Stimulated activated CD4-positive, alpha-beta T cell treated with anti-CD3 and anti-CD28 coated beads, TNF-alpha, amount 100 ng/mL, for 24 hours (primary cell): ENCODE data around the gene CADPS.

Experiments
- DNase-seq, 3 experiments: peaks; one replicate each; pipeline ENCODE4 v3.0.0-alpha.2; 2020; ENCODE audit warnings: low read depth in 3 of 3

The CADPS gene

DNA sequence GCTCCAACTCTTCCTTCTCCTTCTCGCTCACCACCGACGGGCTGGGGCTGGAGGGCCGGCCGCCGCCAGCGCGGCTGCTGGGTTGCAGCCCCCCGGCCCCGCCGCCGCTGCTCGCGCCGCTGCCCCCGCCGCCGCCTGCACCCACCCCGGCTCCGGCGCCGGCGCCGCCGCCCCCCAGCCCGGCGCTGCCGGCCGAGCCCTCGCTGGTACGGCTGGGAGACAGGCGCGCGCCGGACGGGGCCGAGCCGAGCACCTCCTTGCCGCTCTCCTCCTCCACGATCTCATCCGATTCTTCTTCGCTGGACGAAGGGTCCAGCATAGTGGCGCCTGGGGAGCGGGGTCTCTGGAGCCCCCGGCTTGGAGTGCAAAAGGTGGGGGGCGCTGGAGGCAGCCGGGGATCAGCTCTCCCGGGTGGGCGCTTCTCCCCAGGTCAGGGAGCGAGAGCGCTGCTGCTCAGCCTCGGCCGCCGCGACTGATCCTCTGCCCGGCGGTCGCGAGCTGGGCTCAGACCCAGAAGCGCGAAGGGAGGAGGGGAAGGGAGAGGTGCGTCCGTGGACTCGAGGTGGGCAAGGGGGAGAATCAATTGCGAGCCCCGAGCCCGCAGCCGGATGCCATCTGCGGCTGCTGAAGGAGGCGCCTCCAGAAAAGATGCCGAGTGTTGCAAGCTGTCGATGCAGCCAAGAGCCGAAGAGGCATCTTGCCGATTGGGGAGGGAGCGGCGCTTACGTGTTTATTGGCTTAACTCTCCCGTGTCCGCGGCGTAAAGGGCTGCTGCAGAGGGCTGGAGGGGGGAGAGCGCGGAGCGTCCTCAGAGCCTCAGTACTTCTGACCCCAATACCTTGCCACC lies at the start of gene CADPS:
TSS of gene CADPS (minus strand) at position 706 of the 847 bp plus-strand sequence. CDS start at position 319, 387 bp downstream.
- no peak for DNase-seq

DNA sequence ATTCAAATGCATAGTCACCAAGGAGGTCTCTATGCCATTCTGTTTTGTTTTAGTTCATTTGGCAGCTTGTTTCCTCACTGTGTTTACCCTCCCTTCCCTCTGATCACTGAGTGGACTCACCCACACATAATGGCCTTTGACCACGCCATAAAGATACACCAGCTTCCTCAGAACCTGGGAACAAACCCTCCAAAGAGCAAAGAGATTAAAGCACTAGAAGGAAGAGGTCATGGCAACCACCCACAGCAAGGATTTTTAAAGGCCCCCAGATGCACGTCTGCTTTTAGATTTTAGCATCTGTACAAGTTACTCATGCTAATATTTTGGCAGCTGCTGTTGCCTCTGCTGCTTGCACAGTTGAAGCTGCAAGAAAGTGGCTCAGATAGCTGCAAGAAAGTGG lies 47.9 kb upstream of the CADPS start:
- no peak for DNase-seq

DNA sequence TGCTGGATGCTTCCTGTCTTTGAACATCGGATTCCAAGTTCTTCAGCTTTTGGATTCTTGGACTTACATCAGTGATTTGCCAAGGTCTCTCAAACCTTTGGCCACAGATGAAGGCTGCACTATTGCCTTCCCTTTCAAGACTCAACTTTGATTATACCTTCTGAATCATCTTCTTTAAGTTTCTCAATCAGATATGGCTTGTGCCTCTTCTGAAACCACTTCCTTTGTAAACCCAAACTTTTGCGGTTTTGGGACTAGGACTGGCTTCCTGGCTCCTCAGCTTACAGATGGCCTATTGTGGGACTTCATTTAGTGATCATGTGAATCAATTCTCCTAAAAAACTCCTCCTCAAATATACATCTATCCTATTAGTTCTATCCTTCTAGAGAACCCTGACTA lies 47.1 kb upstream of the CADPS start:
- DNase-seq = no peak

DNA sequence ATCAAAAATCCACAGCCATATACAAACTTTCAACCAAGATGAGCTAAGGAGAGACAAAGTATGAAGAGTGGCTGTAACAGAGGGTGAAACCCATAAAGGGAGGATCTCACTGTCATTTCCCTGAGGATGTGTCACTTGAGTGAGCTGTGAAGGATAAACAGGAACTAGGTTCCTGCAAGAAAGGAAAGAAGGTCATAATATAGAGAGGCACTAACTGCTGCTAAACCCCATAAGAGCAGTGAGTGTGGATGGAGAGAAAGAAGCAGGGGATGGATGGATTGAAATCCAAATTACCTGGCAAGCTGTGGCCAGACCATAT lies 45.2 kb upstream of the CADPS start:
- DNase-seq = no peak

DNA sequence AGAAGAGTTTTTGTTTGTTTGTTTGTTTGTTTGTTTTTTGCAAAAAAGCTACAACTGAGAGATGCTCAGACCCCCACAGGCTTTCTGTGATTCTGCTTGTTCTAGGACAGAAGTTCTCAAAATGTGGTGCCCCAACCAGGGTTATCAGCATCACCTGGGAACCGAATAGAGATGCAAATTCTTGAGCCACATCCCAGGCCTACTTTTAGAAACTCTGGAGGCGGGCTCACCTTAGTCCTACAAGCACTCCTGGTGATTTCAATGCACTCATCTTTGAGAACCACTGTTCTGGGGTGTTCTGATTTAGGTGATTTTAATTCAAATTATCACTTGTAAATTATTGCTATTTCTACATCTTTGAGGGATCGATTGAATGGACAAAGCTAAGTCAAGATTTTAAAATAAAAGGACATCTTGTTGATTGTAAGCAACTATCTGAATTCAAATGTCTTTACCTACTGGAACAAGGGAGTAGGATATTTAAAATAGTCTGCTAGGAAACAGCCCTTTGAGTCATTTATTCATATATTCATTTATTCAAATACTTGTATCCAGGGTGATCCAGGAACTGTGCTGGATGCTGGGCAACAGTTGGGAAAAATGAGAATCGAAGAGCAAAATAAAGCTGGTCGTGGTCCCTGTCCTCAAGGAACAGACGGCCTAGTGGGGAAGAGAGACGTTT lies 44.7 kb upstream of the CADPS start:
- DNase-seq = no peak

DNA sequence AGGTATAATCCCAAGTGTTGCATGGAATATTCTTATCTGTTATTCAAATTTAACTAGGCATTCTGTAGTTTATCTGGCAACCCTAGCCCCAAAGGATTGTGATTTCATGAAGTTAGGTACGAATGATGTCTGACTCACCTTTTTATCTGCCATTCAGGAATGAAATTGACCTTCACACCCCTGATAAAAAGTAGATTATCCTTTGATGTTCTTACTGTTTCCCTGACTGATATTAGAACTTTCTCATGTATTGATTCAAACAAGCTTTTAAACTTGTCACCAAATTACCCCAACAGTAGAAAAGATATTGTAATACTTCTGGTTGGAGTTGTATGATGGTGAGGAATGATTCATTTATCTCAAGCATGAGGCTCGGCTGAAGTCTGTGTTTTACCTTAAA lies 43.6 kb upstream of the CADPS start:
- DNase-seq = no peak

DNA sequence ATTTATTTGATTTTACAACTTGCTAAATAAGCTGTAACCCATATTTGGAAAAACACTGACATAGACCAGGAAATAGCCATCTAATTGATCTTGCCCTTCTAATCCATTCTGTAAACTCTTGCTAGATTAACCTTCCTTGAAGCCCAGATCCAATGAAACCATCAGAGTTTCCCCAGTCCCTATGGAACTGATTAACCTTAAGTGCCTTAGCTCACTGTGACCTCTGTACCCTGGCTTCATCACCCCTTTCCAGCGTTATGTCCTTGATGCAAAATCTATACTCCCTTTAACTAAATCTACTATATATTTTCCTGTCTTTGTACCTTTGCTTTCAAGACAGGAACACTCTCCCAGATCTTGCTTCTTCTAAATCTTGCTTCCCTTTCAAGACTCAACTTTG lies 42.9 kb upstream of the CADPS start:
- no peak for DNase-seq

DNA sequence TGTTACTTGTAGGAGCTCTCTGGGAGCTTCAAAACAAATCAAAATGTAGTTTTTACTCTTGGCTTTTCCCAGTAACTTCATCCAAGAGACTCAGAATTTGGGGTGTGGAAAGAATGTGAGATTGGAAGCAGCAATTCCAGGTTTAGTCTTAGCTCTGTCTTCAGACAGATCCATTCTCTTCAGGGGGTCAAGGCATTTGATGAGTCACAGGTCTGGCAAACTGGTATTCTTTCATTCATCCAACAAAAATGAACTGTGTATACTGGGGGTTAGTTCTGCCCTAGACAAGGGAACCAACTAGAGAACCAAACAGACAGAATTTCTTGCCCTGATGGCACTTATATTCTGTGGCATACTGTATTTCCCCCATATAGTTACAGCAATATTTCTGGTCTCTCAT lies 36.3 kb upstream of the CADPS start:
- no peak for DNase-seq

DNA sequence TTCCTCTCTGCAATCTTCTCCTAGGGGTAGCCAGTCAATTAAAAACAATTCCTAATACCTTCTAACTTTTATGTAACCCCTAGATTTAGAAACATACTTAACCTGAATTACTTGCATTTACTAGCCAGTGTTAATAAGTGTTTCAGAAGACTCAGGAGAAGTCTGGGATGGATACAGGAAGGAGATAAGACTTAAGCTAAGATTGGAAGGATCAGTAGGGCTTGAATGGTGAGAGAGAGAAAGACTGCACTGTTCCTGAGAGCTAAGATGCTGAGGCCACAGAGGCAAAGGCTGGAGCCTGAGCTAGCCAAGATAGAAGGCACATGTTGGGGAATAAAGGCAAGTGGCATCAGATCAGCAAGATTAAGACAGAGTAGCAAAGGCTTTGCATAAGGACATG lies 30.1 kb upstream of the CADPS start:
- no peak for DNase-seq

DNA sequence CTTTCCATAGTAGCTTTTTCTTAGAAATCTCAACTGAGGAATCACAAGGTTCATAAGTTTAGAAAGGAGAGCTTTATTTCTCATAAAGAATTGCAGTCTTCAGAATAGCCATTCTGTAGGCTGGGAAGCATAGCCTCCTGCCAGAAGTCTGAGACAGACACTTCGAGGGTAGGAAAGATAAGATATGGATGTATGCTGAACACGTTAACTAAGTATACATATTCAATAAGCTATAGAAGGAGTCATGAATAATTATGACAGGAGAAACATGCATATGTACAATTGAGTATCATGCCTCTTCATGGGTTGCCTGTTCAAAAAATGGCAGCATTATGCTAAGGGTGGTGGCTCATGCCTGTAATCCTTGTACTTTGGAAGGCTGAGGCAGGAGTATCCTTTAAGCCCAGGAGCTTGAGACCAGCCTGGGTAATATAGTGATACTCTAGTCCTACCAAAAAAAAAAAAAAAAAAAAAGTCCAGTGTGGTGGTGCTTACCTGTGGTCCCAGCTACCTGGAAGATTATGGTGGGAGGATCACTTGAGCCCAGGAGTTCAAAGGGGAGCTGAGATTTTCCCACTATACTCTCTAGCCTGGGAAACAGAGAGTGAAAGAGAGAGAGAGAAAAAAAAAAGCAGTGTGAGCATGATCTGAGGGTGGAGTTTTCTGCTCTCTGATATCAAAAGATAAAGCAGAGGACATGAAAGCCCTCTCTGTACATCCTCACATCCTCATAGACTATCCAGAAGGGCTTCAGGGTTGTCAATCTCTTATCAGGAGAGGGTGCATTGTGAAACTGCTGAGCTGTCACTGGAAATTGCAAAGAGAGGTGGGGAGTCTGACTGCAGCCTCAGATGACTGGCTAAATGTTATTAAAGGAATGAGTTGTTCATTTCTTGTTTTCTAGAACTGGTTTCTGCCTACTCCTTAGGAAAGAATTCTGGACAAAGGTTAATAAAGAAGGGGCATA lies 23.6 kb upstream of the CADPS start:
- DNase-seq = no peak

DNA sequence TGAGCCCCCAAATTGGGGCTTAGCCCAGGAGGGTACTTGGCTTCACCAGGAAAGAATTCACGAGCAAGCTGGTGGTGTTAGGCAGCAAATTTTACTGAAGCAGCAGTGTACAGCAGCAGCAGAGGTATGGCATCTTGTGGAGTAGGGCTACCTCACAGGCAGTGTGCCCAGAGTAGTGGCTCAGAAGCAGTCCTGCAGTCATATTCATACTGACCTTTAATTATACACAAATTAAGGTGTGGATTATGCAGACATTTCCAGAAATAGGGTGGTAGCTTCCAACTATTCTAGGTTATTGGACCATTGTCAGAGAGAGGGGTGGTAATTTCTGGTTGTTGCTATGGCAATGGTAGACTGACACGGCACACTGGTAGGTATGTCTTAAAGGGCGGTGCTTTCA lies 20.7 kb upstream of the CADPS start:
- DNase-seq = no peak

DNA sequence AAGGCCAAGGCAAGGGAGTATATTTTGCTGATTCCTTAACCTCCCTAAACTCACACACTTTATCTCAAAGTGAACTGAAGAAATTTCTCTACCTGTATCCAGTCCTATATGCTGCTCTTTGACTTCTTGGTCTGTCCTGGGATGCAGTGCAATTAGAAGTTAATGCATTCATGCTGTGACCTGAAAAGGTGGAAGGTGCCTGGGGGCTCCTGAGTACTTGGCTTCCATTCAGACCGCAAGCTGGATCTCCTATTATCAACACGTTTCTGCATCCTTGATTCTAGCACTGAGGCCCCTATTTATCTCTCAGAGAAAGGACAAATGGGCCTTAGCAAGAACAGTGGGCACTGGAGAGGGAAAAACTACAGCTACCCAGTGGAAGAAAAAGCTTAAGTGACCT lies 17.7 kb upstream of the CADPS start:
- no peak for DNase-seq

DNA sequence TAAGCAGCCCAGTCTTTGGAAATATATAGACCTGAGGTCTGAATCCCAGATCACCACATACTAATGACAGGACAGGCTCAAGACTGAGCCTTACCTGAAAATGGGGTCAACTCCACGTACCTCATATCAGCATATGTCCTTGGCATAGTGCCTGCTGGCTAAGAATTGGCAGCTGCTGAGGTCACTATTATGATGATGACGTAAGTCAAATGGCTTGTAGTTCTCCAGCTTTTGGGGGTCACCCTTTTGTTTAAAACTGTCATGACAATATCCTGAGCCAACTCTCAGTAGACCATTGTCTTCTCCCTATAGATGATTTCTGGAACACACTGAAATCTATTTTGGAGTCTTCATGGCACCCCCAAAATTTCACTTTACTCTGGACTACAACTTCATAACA lies 16.8 kb upstream of the CADPS start:
- no peak for DNase-seq

DNA sequence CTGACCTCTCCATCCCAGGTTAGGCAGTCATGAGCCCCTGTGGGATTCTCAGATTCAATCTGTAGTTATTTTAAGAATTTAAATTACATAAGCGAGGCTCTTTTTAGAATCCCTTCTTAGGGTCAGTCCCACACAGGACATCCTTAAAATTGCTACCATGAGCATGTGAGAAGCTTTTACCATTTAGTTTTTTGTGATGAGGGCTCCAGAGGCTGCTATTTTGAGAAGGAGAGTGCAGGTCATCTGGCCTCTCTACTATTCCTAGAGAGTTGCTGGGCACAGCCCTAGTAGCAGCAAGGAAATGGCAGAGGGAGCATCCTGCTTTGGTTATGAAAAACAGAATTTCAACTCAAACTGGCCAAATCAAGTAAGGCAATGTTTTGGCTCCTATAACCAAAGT lies 13.6 kb upstream of the CADPS start:
- no peak for DNase-seq

DNA sequence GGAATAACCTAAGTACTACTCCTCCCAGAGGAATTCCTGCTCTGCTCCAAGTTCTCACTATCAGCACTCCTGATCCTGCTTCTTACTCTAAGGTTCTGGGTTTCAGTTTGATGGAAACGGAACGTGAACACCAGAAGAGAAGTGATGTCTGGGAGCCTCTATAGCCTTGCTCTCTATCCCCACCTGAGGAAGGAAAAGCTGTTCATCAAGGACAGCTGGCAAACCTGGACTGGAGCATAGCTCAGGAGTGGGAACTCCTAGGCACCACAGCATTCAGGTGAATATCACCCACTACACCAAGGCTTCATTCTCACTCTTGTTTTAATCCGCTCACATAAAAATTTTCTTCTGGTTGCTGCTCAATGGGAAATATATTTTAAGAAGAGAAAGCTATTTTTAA lies 13.0 kb upstream of the CADPS start:
- DNase-seq = no peak

DNA sequence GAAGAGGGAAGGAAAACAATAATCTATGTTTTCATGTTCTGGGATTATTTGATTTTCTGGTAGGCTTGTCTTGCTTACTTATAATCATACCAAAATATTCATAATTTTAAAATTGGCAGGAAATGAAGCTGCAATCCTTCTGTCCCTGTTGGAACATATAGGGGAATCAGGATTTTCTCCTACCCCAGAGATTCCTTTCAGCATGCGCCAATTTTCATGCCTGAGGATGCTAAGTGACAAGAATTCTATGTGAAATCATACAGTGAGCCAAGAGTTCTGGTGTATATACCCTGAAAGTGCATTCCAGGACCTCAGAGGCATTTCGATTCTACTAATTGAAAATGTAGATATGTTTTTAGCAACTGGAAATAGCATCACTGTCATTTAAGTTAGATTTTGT lies 9.9 kb upstream of the CADPS start:
- no peak for DNase-seq

DNA sequence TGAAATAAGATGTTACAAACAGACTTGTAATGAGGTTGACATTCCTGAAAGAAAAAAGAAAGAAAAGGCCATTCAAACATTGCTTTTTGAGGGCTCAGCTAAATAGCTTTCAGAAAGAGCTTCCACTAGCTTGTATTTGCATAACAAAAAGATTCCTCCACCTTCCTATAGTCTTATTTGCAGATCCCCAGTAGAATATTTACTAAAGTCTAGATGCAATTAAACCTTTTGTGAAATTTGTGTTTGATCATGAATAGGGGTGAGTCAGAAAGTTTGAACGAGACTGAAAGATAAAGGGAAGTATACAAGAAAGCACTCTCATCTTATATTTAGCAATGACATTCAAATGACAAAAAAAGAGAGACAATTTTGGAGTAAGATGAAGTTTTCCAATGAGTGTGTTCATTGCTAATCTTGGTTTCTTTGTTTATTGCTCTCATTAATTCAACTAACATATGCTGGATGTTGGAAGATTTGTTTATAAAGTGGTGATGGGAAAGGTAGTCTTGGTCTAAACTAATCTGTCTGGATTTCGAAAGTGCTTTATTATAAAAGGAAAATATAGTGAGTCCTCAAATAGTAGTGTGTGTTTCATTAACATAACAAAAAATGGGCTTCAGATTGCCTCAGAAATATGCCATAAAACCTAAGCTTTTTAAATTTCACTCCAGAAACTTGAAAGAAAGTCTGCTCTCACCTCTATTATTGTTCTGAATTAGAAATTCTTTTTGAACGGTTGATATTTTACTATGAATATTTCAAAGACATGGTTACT lies 9.1 kb upstream of the CADPS start:
- DNase-seq = no peak

DNA sequence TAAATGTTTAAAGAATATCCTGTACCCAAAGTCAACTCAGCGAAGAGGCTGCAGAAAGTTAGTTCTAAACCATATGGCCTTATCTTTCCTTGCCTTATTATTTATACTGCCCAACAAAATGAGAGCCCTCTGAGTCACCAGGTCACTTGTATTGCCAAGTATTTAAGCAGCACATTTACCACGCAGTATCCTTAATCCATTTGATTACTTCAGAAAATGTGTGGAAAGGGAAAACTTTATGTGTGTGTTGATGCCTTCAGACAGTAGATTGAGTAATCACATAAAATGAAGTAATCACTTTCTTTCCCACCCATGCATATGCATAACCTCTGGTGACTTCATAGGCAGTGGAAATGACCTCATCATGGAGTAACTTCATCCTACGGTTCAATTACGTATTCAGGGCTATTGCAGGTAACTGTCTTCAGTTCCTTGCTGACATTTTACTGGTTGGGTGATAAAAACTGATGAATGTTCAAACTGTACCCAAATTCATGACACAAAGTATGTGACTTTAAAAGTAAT lies 7.5 kb upstream of the CADPS start:
- no peak for DNase-seq

DNA sequence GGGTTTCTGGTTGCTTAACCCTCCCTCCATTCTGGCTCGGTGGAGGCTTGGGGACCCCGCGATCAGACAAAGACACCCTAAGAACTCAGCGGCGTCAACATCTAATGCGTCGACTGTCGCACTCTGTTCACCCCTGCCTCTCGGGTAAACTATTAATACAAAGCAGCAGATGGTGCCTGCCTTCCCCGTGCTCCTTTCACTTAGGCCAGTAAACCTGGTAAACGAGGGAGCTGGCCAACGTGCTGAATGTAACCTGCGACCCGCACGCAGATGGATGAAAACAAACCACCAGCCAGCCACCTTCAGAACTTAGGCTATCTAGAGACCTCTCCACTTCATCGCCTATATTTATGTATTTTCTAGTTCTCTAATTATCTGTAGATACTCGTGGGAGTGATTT lies 848 bp upstream of the CADPS start:
- DNase-seq = no peak

DNA sequence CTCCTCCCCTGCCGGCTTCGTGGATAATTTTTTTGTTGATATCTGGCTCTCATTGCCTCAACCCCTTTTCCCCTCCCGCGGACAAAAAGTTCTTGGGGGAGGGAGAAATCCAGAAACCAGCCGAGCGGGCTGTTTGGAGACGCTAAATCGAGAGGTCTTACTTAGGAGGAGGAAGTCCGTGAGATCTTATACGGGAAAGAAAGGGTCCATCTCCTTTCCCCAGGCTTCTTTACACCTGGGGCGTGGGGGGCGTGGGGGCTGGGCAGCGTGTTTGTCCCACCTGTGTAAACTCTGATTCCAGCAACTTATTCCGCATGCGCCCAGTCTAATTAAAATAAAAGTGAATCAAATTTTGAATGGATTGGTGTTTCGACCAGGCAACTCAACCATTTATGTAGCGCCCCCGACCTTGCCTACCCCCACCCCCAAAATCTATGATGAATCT lies 364 bp upstream of the CADPS start:
- DNase-seq = no peak
